Astrocyte (in vitro differentiated cells and primary cell): ENCODE data around the gene ZNF443. TPM values are rescaled to one million over a fixed set of nuclear protein-coding genes. Genes with fewer than 3 reads are reported as not detected.

Experiments used
- DNase-seq: peaks from one replicate; pipeline ENCODE4 v3.0.0-alpha.2; 2010; ENCODE audit warnings: low read depth
- FAIRE-seq: peaks from 2 replicates; lab custom pipeline; 2011; peaks lifted over from hg19 to GRCh38; lab: Jason Lieb, UNC
- H2AFZ ChIP-seq: 2 replicates; pipeline ENCODE4 v1.6.0; 2012; ENCODE audit warnings: low read depth, low read length, inconsistent platforms
- H3K27ac ChIP-seq: 2 replicates; pipeline ENCODE4 v1.5.1; 2011; ENCODE audit warnings: low read depth, low read length, inconsistent platforms
- H3K27me3 ChIP-seq: 2 replicates; pipeline ENCODE4 v1.6.0; 2011; ENCODE audit warnings: low read length, inconsistent platforms; ENCODE audit not compliant: insufficient read depth
- H3K36me3 ChIP-seq: 2 replicates; pipeline ENCODE4 v1.5.1; 2011; ENCODE audit warnings: low read length, inconsistent platforms; ENCODE audit not compliant: insufficient read depth
- H3K4me1 ChIP-seq: 2 replicates; pipeline ENCODE4 v1.5.1; 2011; ENCODE audit warnings: low read length, inconsistent platforms; ENCODE audit not compliant: insufficient read depth
- H3K4me2 ChIP-seq: 2 replicates; pipeline ENCODE4 v1.6.0; 2012; ENCODE audit warnings: low read length, inconsistent platforms
- H3K4me3 ChIP-seq: 2 replicates; pipeline ENCODE4 v1.5.1; 2011; ENCODE audit warnings: low read depth, mild to moderate bottlenecking, low read length, inconsistent platforms; ENCODE audit not compliant: insufficient read depth
- H3K79me2 ChIP-seq: 2 replicates; pipeline ENCODE4 v1.6.0; 2012; ENCODE audit warnings: mild to moderate bottlenecking, low read length, inconsistent platforms; ENCODE audit not compliant: insufficient read depth
- H3K9ac ChIP-seq: 2 replicates; pipeline ENCODE4 v1.6.0; 2012; ENCODE audit warnings: mild to moderate bottlenecking, low read length, inconsistent platforms
- H3K9me3 ChIP-seq: 2 replicates; pipeline ENCODE4 v1.5.1; 2012; ENCODE audit warnings: low read depth, mild to moderate bottlenecking, low read length, inconsistent platforms; ENCODE audit not compliant: insufficient read depth
- H4K20me1 ChIP-seq: 2 replicates; pipeline ENCODE4 v1.6.0; 2012; ENCODE audit warnings: low read length, inconsistent platforms; ENCODE audit not compliant: insufficient read depth
- H3K27ac Mint-ChIP-seq: one replicate; pipeline ENCODE4 v1.8.0; 2021; ENCODE audit warnings: mild to moderate bottlenecking, mixed read lengths; ENCODE audit not compliant: unreplicated experiment
- H3K27me3 Mint-ChIP-seq: one replicate; pipeline ENCODE4 v1.8.0; 2021; ENCODE audit warnings: low read depth, mixed read lengths; ENCODE audit not compliant: unreplicated experiment
- H3K36me3 Mint-ChIP-seq: one replicate; pipeline ENCODE4 v1.8.0; 2021; ENCODE audit warnings: low read depth, mixed read lengths; ENCODE audit not compliant: unreplicated experiment
- H3K4me1 Mint-ChIP-seq: one replicate; pipeline ENCODE4 v1.8.0; 2021; ENCODE audit warnings: low read depth, mixed read lengths; ENCODE audit not compliant: unreplicated experiment
- H3K4me3 Mint-ChIP-seq: one replicate; pipeline ENCODE4 v1.8.0; 2021; ENCODE audit warnings: mild to moderate bottlenecking, moderate library complexity, mixed read lengths; ENCODE audit not compliant: unreplicated experiment
- H3K9me3 Mint-ChIP-seq: one replicate; pipeline ENCODE4 v1.8.0; 2021; ENCODE audit warnings: mild to moderate bottlenecking, mixed read lengths; ENCODE audit not compliant: unreplicated experiment
- EZH2 ChIP-seq: IDR thresholded peaks from 2 replicates; pipeline ENCODE4 v1.6.1; 2012; ENCODE audit warnings: mild to moderate bottlenecking, low read length, inconsistent platforms; ENCODE audit not compliant: insufficient read depth
- total RNA-seq: library from RNA; stranded (reverse); gene quantifications from 2 replicates; pipeline ENCODE4 v1.2.1, GENCODE V29; 2021
- TF ChIP-seq, protein P1 (sequence below): IDR thresholded peaks from 2 replicates; pipeline ENCODE4 v1.5.1; 2011; ENCODE audit warnings: low read depth, mild to moderate bottlenecking, inconsistent platforms, low read length, moderate library complexity; ENCODE audit not compliant: insufficient read depth

Gene ZNF443
- total RNA-seq, 1 donor from 2014 or later = 4.3 TPM

DNA sequence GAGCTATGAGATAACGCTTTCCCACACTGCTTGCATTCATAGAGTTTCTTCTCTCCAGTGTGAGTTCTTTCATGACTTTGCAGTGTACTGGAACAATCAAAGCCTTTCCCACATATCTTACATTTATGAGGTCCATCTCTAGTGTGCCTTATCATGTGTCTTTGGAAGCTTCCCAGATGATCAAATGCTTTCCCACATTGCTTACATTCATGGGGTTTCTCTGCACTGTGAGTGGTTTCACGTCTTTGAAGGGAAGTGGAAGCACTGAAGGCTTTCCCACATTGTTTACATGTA is 60.4 kb downstream of the ZNF443 start:
- no peak overlapping the region for H3K27ac Mint-ChIP-seq
- H3K4me3 ChIP-seq = no peak overlapping the region
- no peaks in the 10 kb centered on the region for H3K27me3 Mint-ChIP-seq
- H3K79me2 ChIP-seq = no peaks in the 10 kb centered on the region
- no peak for FAIRE-seq
- H3K4me1 ChIP-seq = no peaks in the 10 kb centered on the region
- H3K9me3 ChIP-seq = peaks cover 40% of the 10 kb centered on the region
- H3K4me1 Mint-ChIP-seq = no peaks in the 10 kb centered on the region
- no peak overlapping the region for H3K27ac ChIP-seq
- H3K36me3 Mint-ChIP-seq = peaks cover 6% of the 10 kb centered on the region
- H4K20me1 ChIP-seq = no peaks in the 10 kb centered on the region
- H2AFZ ChIP-seq = no peak overlapping the region
- H3K36me3 ChIP-seq = no peaks in the 10 kb centered on the region
- no peak for DNase-seq
- no peak overlapping the region for H3K4me3 Mint-ChIP-seq
- no peak overlapping the region for H3K9ac ChIP-seq
- no peaks in the 10 kb centered on the region for H3K27me3 ChIP-seq
- no peak overlapping the region for H3K4me2 ChIP-seq
- TF ChIP-seq, protein P1, sequence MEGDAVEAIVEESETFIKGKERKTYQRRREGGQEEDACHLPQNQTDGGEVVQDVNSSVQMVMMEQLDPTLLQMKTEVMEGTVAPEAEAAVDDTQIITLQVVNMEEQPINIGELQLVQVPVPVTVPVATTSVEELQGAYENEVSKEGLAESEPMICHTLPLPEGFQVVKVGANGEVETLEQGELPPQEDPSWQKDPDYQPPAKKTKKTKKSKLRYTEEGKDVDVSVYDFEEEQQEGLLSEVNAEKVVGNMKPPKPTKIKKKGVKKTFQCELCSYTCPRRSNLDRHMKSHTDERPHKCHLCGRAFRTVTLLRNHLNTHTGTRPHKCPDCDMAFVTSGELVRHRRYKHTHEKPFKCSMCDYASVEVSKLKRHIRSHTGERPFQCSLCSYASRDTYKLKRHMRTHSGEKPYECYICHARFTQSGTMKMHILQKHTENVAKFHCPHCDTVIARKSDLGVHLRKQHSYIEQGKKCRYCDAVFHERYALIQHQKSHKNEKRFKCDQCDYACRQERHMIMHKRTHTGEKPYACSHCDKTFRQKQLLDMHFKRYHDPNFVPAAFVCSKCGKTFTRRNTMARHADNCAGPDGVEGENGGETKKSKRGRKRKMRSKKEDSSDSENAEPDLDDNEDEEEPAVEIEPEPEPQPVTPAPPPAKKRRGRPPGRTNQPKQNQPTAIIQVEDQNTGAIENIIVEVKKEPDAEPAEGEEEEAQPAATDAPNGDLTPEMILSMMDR = no peak
- peaks cover 41% of the 10 kb centered on the region for H3K9me3 Mint-ChIP-seq

DNA sequence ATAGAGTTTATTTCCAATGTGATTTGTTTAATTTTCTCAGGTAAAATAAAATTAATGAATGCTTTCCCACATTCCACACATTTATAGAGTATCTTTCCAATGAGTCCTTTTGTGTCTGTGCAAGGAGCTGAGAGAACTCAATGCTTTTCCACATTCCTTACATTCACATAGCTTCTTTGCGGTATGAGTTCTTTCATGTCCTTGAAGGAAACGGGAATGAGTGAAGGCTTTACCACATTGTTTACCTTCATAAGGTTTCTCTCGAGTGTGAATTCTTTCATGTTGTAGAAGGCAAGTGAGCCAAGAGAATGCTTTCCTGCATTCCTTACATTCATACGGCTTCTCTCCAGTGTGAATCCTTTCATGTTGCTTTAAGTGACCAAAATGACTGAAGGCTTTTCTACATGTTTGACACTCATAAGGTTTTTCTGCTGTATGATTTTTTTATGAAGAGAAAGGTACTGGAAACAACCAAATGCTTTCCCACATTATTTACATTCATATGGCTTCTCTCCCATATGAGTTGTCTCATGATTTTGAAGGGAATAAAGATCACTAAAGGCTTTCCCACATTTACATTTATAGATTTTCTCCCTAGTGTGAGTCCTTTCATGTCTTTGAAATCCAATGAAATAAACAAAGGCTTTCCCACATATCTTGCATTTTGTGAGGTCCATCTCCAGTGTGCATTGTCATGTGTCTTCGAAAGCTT is 60.9 kb downstream of the ZNF443 start:
- Mint-ChIP-seq H3K4me1 (no peaks in the 10 kb centered on the region), H3K9me3 (peaks cover 41% of the 10 kb centered on the region), H3K27ac (no peak overlapping the region), H3K4me3 (no peak overlapping the region), H3K36me3 (peaks cover 6% of the 10 kb centered on the region), H3K27me3 (no peaks in the 10 kb centered on the region)
- Histone ChIP-seq H2AFZ (no peak overlapping the region), H3K27ac (no peak overlapping the region), H4K20me1 (no peaks in the 10 kb centered on the region), H3K4me2 (no peak overlapping the region), H3K9me3 (peaks cover 40% of the 10 kb centered on the region), H3K9ac (no peak overlapping the region), H3K79me2 (no peaks in the 10 kb centered on the region), H3K4me3 (no peak overlapping the region), H3K27me3 (no peaks in the 10 kb centered on the region), H3K4me1 (no peaks in the 10 kb centered on the region), H3K36me3 (no peaks in the 10 kb centered on the region)
- DNase-seq = no peak
- no peak for TF ChIP-seq EZH2
- TF ChIP-seq, protein P1 = no peak
- FAIRE-seq = no peak

Other genes starting within 250 kb of the ZNF443 start
- 0.09 TPM in 1 of 2 replicates, not detected in the other for gene ZNF44, start 146.1 kb downstream of the ZNF443 start, total RNA-seq
- gene ZNF563, start 107.4 kb downstream of the ZNF443 start, total RNA-seq = not detected in 2 replicates
- gene ZNF442, start 75.3 kb downstream of the ZNF443 start, total RNA-seq = 0.38 and 0.95 TPM in 2 replicates
- 1.7 and 3.2 TPM in 2 replicates for gene ZNF799, start 39.8 kb downstream of the ZNF443 start, total RNA-seq
- gene ZNF709, start 43.8 kb upstream of the ZNF443 start, total RNA-seq = 2.3 and 2.8 TPM in 2 replicates
- 9.7 and 11.5 TPM in 2 replicates for gene ZNF564, start 110.5 kb upstream of the ZNF443 start, total RNA-seq
- gene ZNF490, start 169.8 kb upstream of the ZNF443 start, total RNA-seq = 8.2 and 12.5 TPM in 2 replicates
- gene ZNF791, start 169.9 kb upstream of the ZNF443 start, total RNA-seq = 23.2 and 29.6 TPM in 2 replicates
- 105 and 129 TPM in 2 replicates for gene MAN2B1, start 225.7 kb upstream of the ZNF443 start, total RNA-seq
- 10.0 and 13.3 TPM in 2 replicates for gene WDR83, start 225.8 kb upstream of the ZNF443 start, total RNA-seq
- 43.4 and 47.6 TPM in 2 replicates for gene DHPS, start 240.9 kb upstream of the ZNF443 start, total RNA-seq
- gene GNG14, start 247.0 kb upstream of the ZNF443 start, total RNA-seq = not detected in 2 replicates